Measurements from ENCODE around the gene CCDC158. TPM values are rescaled to one million over a fixed set of nuclear protein-coding genes. Genes with fewer than 3 reads are reported as not detected.
"Not testable (repeated sequence)": the region's sequence is repeated elsewhere in the genome, so short reads cannot be mapped to it uniquely, and the experiment has no call there.

Gene CCDC158
- total RNA-seq: not detected in 2 replicates

- Mint-ChIP-seq H3K36me3 (ENCODE audit: low read depth) (no peaks in the 10 kb centered on the region), H3K27ac (no peak within 1 kb of the TSS), H3K27me3 (peaks cover 25% of the 10 kb centered on the region), H3K4me1 (peaks cover 3% of the 10 kb centered on the region), H3K4me3 (peak within 1 kb of the TSS; percentile 59), H3K9me3 (no peaks in the 10 kb centered on the region)
- peak; percentile 62 for DNase-seq
- intact Hi-C loops (cut with micrococcal nuclease): no loop called here
Measured at GRCh38 chr4:76420762-76421581, at the start of gene CCDC158. TSS of gene CCDC158 (minus strand) at chr4:76421141. CDS start at chr4:76403207, 17,934 bp downstream.

GRCh38 chr4:76470532-76470931 lies 49.6 kb upstream of the CCDC158 start:
- intact Hi-C loops (cut with micrococcal nuclease): no loop called here
- no peak overlapping the region for H3K4me3 Mint-ChIP-seq
- H3K4me1 Mint-ChIP-seq: no peaks in the 10 kb centered on the region
- no peaks in the 10 kb centered on the region for H3K9me3 Mint-ChIP-seq
- H3K27ac Mint-ChIP-seq: no peak overlapping the region
- peaks cover 2% of the 10 kb centered on the region for H3K27me3 Mint-ChIP-seq
- no peak for DNase-seq
- no peaks in the 10 kb centered on the region for H3K36me3 Mint-ChIP-seq (ENCODE audit: low read depth)

GRCh38 chr4:76470064-76470463 lies 49.1 kb upstream of the CCDC158 start:
- H3K36me3 Mint-ChIP-seq (ENCODE audit: low read depth): no peaks in the 10 kb centered on the region
- no peaks in the 10 kb centered on the region for H3K9me3 Mint-ChIP-seq
- no peak overlapping the region for H3K4me3 Mint-ChIP-seq
- H3K4me1 Mint-ChIP-seq: no peaks in the 10 kb centered on the region
- intact Hi-C loops (cut with micrococcal nuclease): no loop called here
- DNase-seq: no peak
- H3K27me3 Mint-ChIP-seq: peaks cover 2% of the 10 kb centered on the region
- no peak overlapping the region for H3K27ac Mint-ChIP-seq

GRCh38 chr4:76463568-76463967 lies 42.6 kb upstream of the CCDC158 start:
- intact Hi-C loops (cut with micrococcal nuclease): no loop called here
- Mint-ChIP-seq H3K4me1 (no peaks in the 10 kb centered on the region), H3K27me3 (no peaks in the 10 kb centered on the region), H3K9me3 (peaks cover 8% of the 10 kb centered on the region), H3K4me3 (no peak overlapping the region), H3K27ac (no peak overlapping the region), H3K36me3 (ENCODE audit: low read depth) (no peaks in the 10 kb centered on the region)
- no peak for DNase-seq

- Mint-ChIP-seq H3K27ac (no peak overlapping the region), H3K9me3 (peaks cover 8% of the 10 kb centered on the region), H3K36me3 (ENCODE audit: low read depth) (no peaks in the 10 kb centered on the region), H3K4me1 (no peaks in the 10 kb centered on the region), H3K4me3 (no peak overlapping the region), H3K27me3 (no peaks in the 10 kb centered on the region)
- DNase-seq: no peak
- intact Hi-C loops (cut with micrococcal nuclease): no loop called here
Measured at GRCh38 chr4:76459291-76459723, 38.4 kb upstream of the CCDC158 start.

GRCh38 chr4:76458825-76459224 lies 37.9 kb upstream of the CCDC158 start:
- H3K27me3 Mint-ChIP-seq: peaks cover 1% of the 10 kb centered on the region
- no peaks in the 10 kb centered on the region for H3K36me3 Mint-ChIP-seq (ENCODE audit: low read depth)
- no peak overlapping the region for H3K27ac Mint-ChIP-seq
- H3K4me3 Mint-ChIP-seq: no peak overlapping the region
- intact Hi-C loops (cut with micrococcal nuclease): no loop called here
- H3K4me1 Mint-ChIP-seq: no peaks in the 10 kb centered on the region
- DNase-seq: no peak
- H3K9me3 Mint-ChIP-seq: peaks cover 8% of the 10 kb centered on the region

- Mint-ChIP-seq H3K4me3 (no peak overlapping the region), H3K36me3 (ENCODE audit: low read depth) (no peaks in the 10 kb centered on the region), H3K9me3 (peaks cover 8% of the 10 kb centered on the region), H3K4me1 (no peaks in the 10 kb centered on the region), H3K27ac (no peak overlapping the region), H3K27me3 (peaks cover 5% of the 10 kb centered on the region)
- DNase-seq: no peak
- intact Hi-C loops (cut with micrococcal nuclease): no loop called here
Measured at GRCh38 chr4:76458297-76458696, 37.4 kb upstream of the CCDC158 start.

GRCh38 chr4:76457885-76458284 lies 36.9 kb upstream of the CCDC158 start:
- Mint-ChIP-seq H3K27me3 (peaks cover 5% of the 10 kb centered on the region), H3K9me3 (peaks cover 4% of the 10 kb centered on the region), H3K4me3 (no peak overlapping the region), H3K27ac (no peak overlapping the region), H3K36me3 (ENCODE audit: low read depth) (no peaks in the 10 kb centered on the region), H3K4me1 (no peaks in the 10 kb centered on the region)
- intact Hi-C loops (cut with micrococcal nuclease): no loop called here
- no peak for DNase-seq

GRCh38 chr4:76454073-76454472 lies 33.1 kb upstream of the CCDC158 start:
- H3K4me1 Mint-ChIP-seq; H3K36me3 Mint-ChIP-seq (ENCODE audit: low read depth); H3K27ac Mint-ChIP-seq; intact Hi-C loops (cut with micrococcal nuclease); H3K4me3 Mint-ChIP-seq; DNase-seq; H3K9me3 Mint-ChIP-seq: not testable (repeated sequence)
- H3K27me3 Mint-ChIP-seq: peaks cover 14% of the 10 kb centered on the region

GRCh38 chr4:76453232-76453631 lies 32.3 kb upstream of the CCDC158 start:
- no peaks in the 10 kb centered on the region for H3K9me3 Mint-ChIP-seq
- H3K27ac Mint-ChIP-seq: no peak overlapping the region
- H3K27me3 Mint-ChIP-seq: peaks cover 19% of the 10 kb centered on the region
- H3K4me1 Mint-ChIP-seq: no peaks in the 10 kb centered on the region
- intact Hi-C loops (cut with micrococcal nuclease): no loop called here
- H3K4me3 Mint-ChIP-seq: no peak overlapping the region
- no peaks in the 10 kb centered on the region for H3K36me3 Mint-ChIP-seq (ENCODE audit: low read depth)
- no peak for DNase-seq

- no peaks in the 10 kb centered on the region for H3K36me3 Mint-ChIP-seq (ENCODE audit: low read depth)
Measured at GRCh38 chr4:76449833-76450232, 28.9 kb upstream of the CCDC158 start.

GRCh38 chr4:76449362-76449767 lies 28.4 kb upstream of the CCDC158 start:
- H3K4me3 Mint-ChIP-seq: no peak overlapping the region
- intact Hi-C loops (cut with micrococcal nuclease): no loop called here
- no peaks in the 10 kb centered on the region for H3K9me3 Mint-ChIP-seq
- H3K4me1 Mint-ChIP-seq: no peaks in the 10 kb centered on the region
- peaks cover 22% of the 10 kb centered on the region for H3K27me3 Mint-ChIP-seq
- no peak for DNase-seq
- no peaks in the 10 kb centered on the region for H3K36me3 Mint-ChIP-seq (ENCODE audit: low read depth)
- H3K27ac Mint-ChIP-seq: no peak overlapping the region

More at GRCh38 chr4:76449833-76450232, 28.9 kb upstream of the CCDC158 start:
- Mint-ChIP-seq H3K4me3 (no peak overlapping the region), H3K27ac (no peak overlapping the region), H3K27me3 (peaks cover 22% of the 10 kb centered on the region), H3K9me3 (no peaks in the 10 kb centered on the region), H3K4me1 (no peaks in the 10 kb centered on the region)
- no peak for DNase-seq
- intact Hi-C loops (cut with micrococcal nuclease): no loop called here

- Mint-ChIP-seq H3K27me3 (peaks cover 18% of the 10 kb centered on the region), H3K4me1 (no peaks in the 10 kb centered on the region), H3K27ac (no peak overlapping the region), H3K9me3 (no peaks in the 10 kb centered on the region), H3K36me3 (ENCODE audit: low read depth) (no peaks in the 10 kb centered on the region), H3K4me3 (no peak overlapping the region)
- no peak for DNase-seq
- intact Hi-C loops (cut with micrococcal nuclease): no loop called here
Measured at GRCh38 chr4:76448211-76448610, 27.3 kb upstream of the CCDC158 start.

GRCh38 chr4:76447393-76447851 lies 26.5 kb upstream of the CCDC158 start:
- no peaks in the 10 kb centered on the region for H3K9me3 Mint-ChIP-seq
- intact Hi-C loops (cut with micrococcal nuclease): no loop called here
- no peak overlapping the region for H3K27ac Mint-ChIP-seq
- H3K36me3 Mint-ChIP-seq (ENCODE audit: low read depth): no peaks in the 10 kb centered on the region
- H3K4me3 Mint-ChIP-seq: no peak overlapping the region
- no peaks in the 10 kb centered on the region for H3K4me1 Mint-ChIP-seq
- H3K27me3 Mint-ChIP-seq: peaks cover 18% of the 10 kb centered on the region
- no peak for DNase-seq

- H3K27me3 Mint-ChIP-seq: peaks cover 18% of the 10 kb centered on the region
- no peaks in the 10 kb centered on the region for H3K4me1 Mint-ChIP-seq
- H3K36me3 Mint-ChIP-seq (ENCODE audit: low read depth): no peaks in the 10 kb centered on the region
- intact Hi-C loops (cut with micrococcal nuclease): no loop called here
- H3K9me3 Mint-ChIP-seq: no peaks in the 10 kb centered on the region
- no peak overlapping the region for H3K27ac Mint-ChIP-seq
- no peak overlapping the region for H3K4me3 Mint-ChIP-seq
- no peak for DNase-seq
Measured at GRCh38 chr4:76445911-76446310, 25.0 kb upstream of the CCDC158 start.
